ENCODE results near the gene TENT5C. TPM values are rescaled to one million over a fixed set of nuclear protein-coding genes. Genes with fewer than 3 reads are reported as not detected.

Gene TENT5C
- polyA plus RNA-seq, 1 of the 3 experiments (the other 2 are of a cell fraction), result 0.90 TPM

Other genes starting within 250 kb of the TENT5C start
- 6.0 and 8.7 TPM in 2 replicates for gene MAN1A2, start 238.6 kb upstream of the TENT5C start, polyA plus RNA-seq (2012; rRNA removed)